Stimulated activated CD4-positive, alpha-beta T cell treated with anti-CD3 and anti-CD28 coated beads, Interleukin-4, amount 100 ng/mL, for 24 hours (primary cell): Measurements from ENCODE around the gene LRRC56.
"Not testable (repeated sequence)": the region's sequence is repeated elsewhere in the genome, so short reads cannot be mapped to it uniquely, and the experiment has no call there.

Experiments used
- DNase-seq: peaks from one replicate; pipeline ENCODE4 v3.0.0-alpha.2; 2020

LRRC56 gene

GRCh38 chr11:501683-502287 lies 35.5 kb upstream of the LRRC56 start:
- DNase-seq: no peak

GRCh38 chr11:502288-503178 lies 34.8 kb upstream of the LRRC56 start:
- no peak for DNase-seq

- peak; percentile 29 for DNase-seq
These were observed 33.9 kb upstream of the LRRC56 start for GRCh38 chr11:503179-503981.

- no peak for DNase-seq
These were observed 33.0 kb upstream of the LRRC56 start for GRCh38 chr11:504053-504993.

GRCh38 chr11:504994-505344 lies 32.4 kb upstream of the LRRC56 start:
- DNase-seq: no peak

GRCh38 chr11:506238-506994 lies 30.9 kb upstream of the LRRC56 start:
- peak; percentile 97 for DNase-seq

GRCh38 chr11:506995-507726 lies 30.2 kb upstream of the LRRC56 start, which contains the start of gene RNH1:
Gene RNH1 (minus strand): TSS chr11:507242. CDS start chr11:502162, 5,080 bp downstream.
- DNase-seq: peak; percentile 99

- no peak for DNase-seq
These were observed 29.4 kb upstream of the LRRC56 start for GRCh38 chr11:507727-508515.

GRCh38 chr11:508956-509355 lies 28.4 kb upstream of the LRRC56 start:
- no peak for DNase-seq

- no peak for DNase-seq
These were observed 24.3 kb upstream of the LRRC56 start for GRCh38 chr11:512761-513595.

- DNase-seq: no peak
These were observed 22.7 kb upstream of the LRRC56 start for GRCh38 chr11:514606-515005.

GRCh38 chr11:515131-515530 lies 22.2 kb upstream of the LRRC56 start:
- no peak for DNase-seq

- no peak for DNase-seq
These were observed 20.9 kb upstream of the LRRC56 start for GRCh38 chr11:516400-516799.

- not testable (repeated sequence) for DNase-seq
These were observed 20.2 kb upstream of the LRRC56 start for GRCh38 chr11:516918-517685.

GRCh38 chr11:518463-519202 lies 18.7 kb upstream of the LRRC56 start:
- DNase-seq: peak; percentile 85

- no peak for DNase-seq
These were observed 16.7 kb upstream of the LRRC56 start for GRCh38 chr11:520428-521176.
